Neural cell (in vitro differentiated cells): ENCODE measurements around the gene PCIF1. TPM values are rescaled to one million over a fixed set of nuclear protein-coding genes. Genes with fewer than 3 reads are reported as not detected.

Experiments used
- H2AFZ ChIP-seq: fragments of 200-600, 300-800 bp; sonication (generic), shearing (Covaris generic); 2 replicates; pipeline ENCODE4 v1.6.0; 2014; ENCODE audit warnings: low read depth, mild to moderate bottlenecking, antibody characterized with exemption, low read length, moderate library complexity
- H3F3A ChIP-seq: fragments of 200-600 bp; shearing (Covaris generic); 2 replicates; pipeline ENCODE4 v1.6.1; 2016; ENCODE audit warnings: mild to moderate bottlenecking, moderate library complexity, mixed read lengths, antibody characterized with exemption, low read length; ENCODE audit not compliant: insufficient read depth, poor library complexity, severe bottlenecking
- H3K27ac ChIP-seq: fragments of 200-600, 300-800 bp; sonication (generic), shearing (Covaris generic); 2 replicates; pipeline ENCODE4 v1.5.1; 2014; ENCODE audit warnings: mild to moderate bottlenecking, low read length, moderate library complexity
- H3K27me3 ChIP-seq: fragments of 300-800, 200-600 bp; sonication (generic), shearing (Covaris generic); 2 replicates; pipeline ENCODE4 v1.6.0; 2014; ENCODE audit warnings: mild to moderate bottlenecking, low read depth, low read length, moderate library complexity; ENCODE audit not compliant: insufficient read depth
- H3K36me3 ChIP-seq: fragments of 300-800, 200-600 bp; sonication (generic), shearing (Covaris generic); 2 replicates; pipeline ENCODE4 v1.5.1; 2014; ENCODE audit warnings: mild to moderate bottlenecking, antibody characterized with exemption, low read length, moderate library complexity; ENCODE audit not compliant: insufficient read depth
- H3K4me2 ChIP-seq: fragments of 300-800, 200-600 bp; sonication (generic), shearing (Covaris generic); 2 replicates; pipeline ENCODE4 v1.6.0; 2014; ENCODE audit warnings: mild to moderate bottlenecking, low read length
- H3K4me3 ChIP-seq: fragments of 300-800, 200-600 bp; sonication (generic), shearing (Covaris generic); 2 replicates; pipeline ENCODE4 v1.5.1; 2014; ENCODE audit warnings: mild to moderate bottlenecking, low read length, moderate library complexity
- H3K79me2 ChIP-seq: fragments of 200-600 bp; shearing (Covaris generic); replicated peaks from 2 replicates; pipeline ENCODE4 v1.6.0; 2014; ENCODE audit warnings: mild to moderate bottlenecking, low read length, moderate library complexity; ENCODE audit not compliant: insufficient read depth
- H3K9ac ChIP-seq: fragments of 300-800, 200-600 bp; sonication (generic), shearing (Covaris generic); 2 replicates; pipeline ENCODE4 v1.6.1; 2016; ENCODE audit warnings: mild to moderate bottlenecking, low read length, mixed read lengths
- H3K9me2 ChIP-seq: fragments of 200-600 bp; shearing (Covaris generic); 2 replicates; pipeline ENCODE4 v1.6.1; 2016; ENCODE audit warnings: mild to moderate bottlenecking, low read length, mixed read lengths; ENCODE audit not compliant: insufficient read depth
- H3K9me3 ChIP-seq: fragments of 200-600, 300-800 bp; sonication (generic), shearing (Covaris generic); 2 replicates; pipeline ENCODE4 v1.6.1; 2016; ENCODE audit warnings: mild to moderate bottlenecking, mixed run types, low read length, moderate library complexity, mixed read lengths
- H4K20me1 ChIP-seq: fragments of 200-600 bp; shearing (Covaris generic); 2 replicates; pipeline ENCODE4 v1.6.1; 2016; ENCODE audit warnings: mild to moderate bottlenecking, mixed run types; ENCODE audit not compliant: insufficient read depth
- CTCF ChIP-seq: fragments of 450-650 bp; IDR thresholded peaks from 2 replicates; pipeline ENCODE4 v1.5.1; 2014; ENCODE audit warnings: antibody characterized with exemption, mild to moderate bottlenecking, moderate library complexity; ENCODE audit not compliant: poor library complexity, severe bottlenecking
- EP300 ChIP-seq: fragments of 450-650 bp; conservative IDR thresholded peaks from 2 replicates; pipeline ENCODE4 v1.6.1; 2014; ENCODE audit warnings: antibody characterized with exemption, mild to moderate bottlenecking, moderate library complexity; ENCODE audit not compliant: poor library complexity, severe bottlenecking
- EZH2 ChIP-seq: fragments of 200-600, 300-800 bp; shearing (Covaris generic), sonication (generic); IDR thresholded peaks from 2 replicates; pipeline ENCODE4 v1.6.1; 2014; ENCODE audit warnings: antibody characterized with exemption, low read length, borderline replicate concordance, mild to moderate bottlenecking; ENCODE audit not compliant: insufficient read depth, poor library complexity, severe bottlenecking
- MXI1 ChIP-seq: fragments of 450-650 bp; conservative IDR thresholded peaks from 2 replicates; pipeline ENCODE4 v1.6.1; 2014; ENCODE audit warnings: antibody characterized with exemption, mild to moderate bottlenecking; ENCODE audit not compliant: poor library complexity, severe bottlenecking
- POLR2AphosphoS5 ChIP-seq: IDR thresholded peaks from 2 replicates; pipeline ENCODE4 v1.6.1; 2012
- RAD21 ChIP-seq: fragments of 450-650 bp; conservative IDR thresholded peaks from 2 replicates; pipeline ENCODE4 v1.6.1; 2014; ENCODE audit warnings: antibody characterized with exemption, mild to moderate bottlenecking, moderate library complexity
- REST ChIP-seq: IDR thresholded peaks from 2 replicates; pipeline ENCODE4 v1.6.1; 2012; ENCODE audit warnings: borderline replicate concordance
- SMC3 ChIP-seq: fragments of 450-650 bp; conservative IDR thresholded peaks from 2 replicates; pipeline ENCODE4 v1.6.1; 2014; ENCODE audit warnings: antibody characterized with exemption, mild to moderate bottlenecking, moderate library complexity; ENCODE audit not compliant: poor library complexity
- TAF1 ChIP-seq: IDR thresholded peaks from 2 replicates; pipeline ENCODE4 v1.6.1; 2012; ENCODE audit warnings: low read depth
- polyA plus RNA-seq: library from polyadenylated mRNA; depleted of rRNA; stranded (reverse); fragments of >200 nt; gene quantifications from 2 replicates; pipeline ENCODE4 v1.2.3, GENCODE V29; 2014

PCIF1 gene
- polyA plus RNA-seq, 1 donor from 2014 or later, result 28.3 TPM

GRCh38 chr20:45909336-45909808 lies 25.1 kb upstream of the PCIF1 start:
- no peaks in the 10 kb centered on the region for H3K9me3 ChIP-seq
- no peaks in the 10 kb centered on the region for H3K36me3 ChIP-seq
- H3K27ac ChIP-seq, result no peak overlapping the region
- H2AFZ ChIP-seq, result no peak overlapping the region
- H3K9me2 ChIP-seq, result no peaks in the 10 kb centered on the region
- H3K9ac ChIP-seq, result no peak overlapping the region
- no peaks in the 10 kb centered on the region for H4K20me1 ChIP-seq
- H3F3A ChIP-seq, result no peaks in the 10 kb centered on the region
- no peaks in the 10 kb centered on the region for H3K27me3 ChIP-seq
- TF ChIP-seq TAF1 (no peak), EZH2 (no peak), CTCF (no peak), RAD21 (no peak), REST (no peak), MXI1 (no peak), SMC3 (no peak), POLR2AphosphoS5 (no peak), EP300 (no peak)
- no peak overlapping the region for H3K4me2 ChIP-seq
- no peaks in the 10 kb centered on the region for H3K79me2 ChIP-seq
- no peak overlapping the region for H3K4me3 ChIP-seq

GRCh38 chr20:45909817-45910669 lies 24.4 kb upstream of the PCIF1 start:
- Histone ChIP-seq H2AFZ (peak overlapping the region; percentile 19), H3F3A (no peaks in the 10 kb centered on the region), H3K4me2 (no peak overlapping the region), H3K9ac (no peak overlapping the region), H3K4me3 (peak overlapping the region; percentile 64), H3K79me2 (no peaks in the 10 kb centered on the region), H3K36me3 (no peaks in the 10 kb centered on the region), H3K9me2 (no peaks in the 10 kb centered on the region), H4K20me1 (no peaks in the 10 kb centered on the region), H3K9me3 (no peaks in the 10 kb centered on the region), H3K27ac (peak overlapping the region; percentile 19), H3K27me3 (no peaks in the 10 kb centered on the region)
- TF ChIP-seq TAF1, result no peak
- TF ChIP-seq POLR2AphosphoS5, result no peak
- no peak for TF ChIP-seq RAD21
- no peak for TF ChIP-seq CTCF
- no peak for TF ChIP-seq EP300
- TF ChIP-seq SMC3, result no peak
- no peak for TF ChIP-seq REST
